SJSA1 (cell line): ENCODE measurements around the gene CALML6. TPM values are rescaled to one million over a fixed set of nuclear protein-coding genes. Genes with fewer than 3 reads are reported as not detected.
A peak's percentile ranks its signal among the peaks of the same experiment; 100 is the strongest.

Experiments
- DNase-seq, 2 experiments: peaks; one replicate each; pipeline ENCODE4 v3.0.0-alpha.2; 2015 to 2020; ENCODE audit warnings: low spot score in 2 of 2, low read depth in 1 of 2
- H3K27ac ChIP-seq: fragments of 250-450 bp; sonication (Bioruptor Pico); 2 replicates; pipeline ENCODE4 v1.5.1; 2020; ENCODE audit warnings: mild to moderate bottlenecking, moderate library complexity
- H3K27me3 ChIP-seq: fragments of 250-450 bp; sonication (Bioruptor Pico); replicated peaks from 2 replicates; pipeline ENCODE4 v1.5.1; 2020; ENCODE audit warnings: mild to moderate bottlenecking, moderate library complexity
- H3K36me3 ChIP-seq: fragments of 250-450 bp; sonication (Bioruptor Pico); 2 replicates; pipeline ENCODE4 v1.5.1; 2020; ENCODE audit warnings: mild to moderate bottlenecking
- H3K4me1 ChIP-seq: fragments of 250-450 bp; sonication (Bioruptor Pico); replicated peaks from 2 replicates; pipeline ENCODE4 v1.6.1; 2021; ENCODE audit warnings: mild to moderate bottlenecking
- H3K4me3 ChIP-seq: fragments of 250-450 bp; sonication (Bioruptor Pico); 2 replicates; pipeline ENCODE4 v1.5.1; 2020; ENCODE audit warnings: mild to moderate bottlenecking
- H3K9me3 ChIP-seq: fragments of 250-450 bp; sonication (Bioruptor Pico); replicated peaks from 2 replicates; pipeline ENCODE4 v1.5.1; 2020; ENCODE audit warnings: mild to moderate bottlenecking
- total RNA-seq: library from RNA; depleted of rRNA; stranded (reverse); fragments of >200 nt; shearing (Covaris generic); gene quantifications from 2 replicates; pipeline ENCODE4 v1.2.3, GENCODE V29; 2014

CALML6 gene
- total RNA-seq, 1 experiment from 2014 or later, result not detected

- Histone ChIP-seq H3K4me3 (no peak overlapping the region), H3K27ac (no peak overlapping the region), H3K36me3 (no peaks in the 10 kb centered on the region), H3K9me3 (no peaks in the 10 kb centered on the region), H3K27me3 (peaks cover 25% of the 10 kb centered on the region), H3K4me1 (peaks cover 3% of the 10 kb centered on the region; the same call in 1 of the 2 replicates)
- DNase-seq, result no peak
These were observed 41.8 kb downstream of the CALML6 start for GRCh38 chr1:1956586-1957532.

GRCh38 chr1:1957533-1957961, 42.5 kb downstream of the CALML6 start:
- Histone ChIP-seq H3K36me3 (no peaks in the 10 kb centered on the region), H3K27me3 (peaks cover 28% of the 10 kb centered on the region), H3K4me1 (peaks cover 3% of the 10 kb centered on the region; the same call in 1 of the 2 replicates), H3K27ac (no peak overlapping the region), H3K4me3 (no peak overlapping the region), H3K9me3 (no peaks in the 10 kb centered on the region)
- no peak for DNase-seq

- H3K27ac ChIP-seq, result no peak overlapping the region
- no peak overlapping the region for H3K4me3 ChIP-seq
- no peaks in the 10 kb centered on the region for H3K9me3 ChIP-seq
- DNase-seq, result no peak
- H3K27me3 ChIP-seq, result peaks cover 33% of the 10 kb centered on the region
- peaks cover 3% of the 10 kb centered on the region; the same call in 1 of the 2 replicates for H3K4me1 ChIP-seq
- no peaks in the 10 kb centered on the region for H3K36me3 ChIP-seq
These were observed 43.0 kb downstream of the CALML6 start for GRCh38 chr1:1958071-1958541.

- H3K9me3 ChIP-seq, result no peaks in the 10 kb centered on the region
- DNase-seq, result no peak
- H3K27ac ChIP-seq, result no peak overlapping the region
- H3K27me3 ChIP-seq, result peaks cover 44% of the 10 kb centered on the region
- H3K4me1 ChIP-seq, result peaks cover 3% of the 10 kb centered on the region; the same call in 1 of the 2 replicates
- no peaks in the 10 kb centered on the region for H3K36me3 ChIP-seq
- no peak overlapping the region for H3K4me3 ChIP-seq
These were observed 44.4 kb downstream of the CALML6 start for GRCh38 chr1:1959459-1959839.

GRCh38 chr1:1959840-1960479, 44.9 kb downstream of the CALML6 start:
- Histone ChIP-seq H3K4me1 (peaks cover 3% of the 10 kb centered on the region; the same call in 1 of the 2 replicates), H3K36me3 (no peaks in the 10 kb centered on the region), H3K9me3 (no peaks in the 10 kb centered on the region), H3K27me3 (peaks cover 49% of the 10 kb centered on the region), H3K27ac (no peak overlapping the region), H3K4me3 (no peak overlapping the region)
- peak; percentile 52 to 72 for DNase-seq

- no peak for DNase-seq
- Histone ChIP-seq H3K36me3 (no peaks in the 10 kb centered on the region), H3K27ac (no peak overlapping the region), H3K4me3 (no peak overlapping the region), H3K4me1 (peaks cover 3% of the 10 kb centered on the region; the same call in 1 of the 2 replicates), H3K9me3 (no peaks in the 10 kb centered on the region), H3K27me3 (peaks cover 56% of the 10 kb centered on the region)
These were observed 45.6 kb downstream of the CALML6 start for GRCh38 chr1:1960480-1961196.

GRCh38 chr1:1962752-1963151, 47.7 kb downstream of the CALML6 start:
- no peaks in the 10 kb centered on the region for H3K36me3 ChIP-seq
- H3K9me3 ChIP-seq, result no peaks in the 10 kb centered on the region
- no peak overlapping the region for H3K4me3 ChIP-seq
- peaks cover 3% of the 10 kb centered on the region; the same call in 1 of the 2 replicates for H3K4me1 ChIP-seq
- DNase-seq, result no peak
- H3K27me3 ChIP-seq, result peaks cover 66% of the 10 kb centered on the region
- no peak overlapping the region for H3K27ac ChIP-seq

- no peak for DNase-seq
- Histone ChIP-seq H3K36me3 (no peaks in the 10 kb centered on the region), H3K27me3 (peaks cover 66% of the 10 kb centered on the region), H3K9me3 (no peaks in the 10 kb centered on the region), H3K27ac (no peak overlapping the region), H3K4me3 (no peak overlapping the region), H3K4me1 (peaks cover 3% of the 10 kb centered on the region; the same call in 1 of the 2 replicates)
These were observed 48.5 kb downstream of the CALML6 start for GRCh38 chr1:1963570-1963969.

- no peaks in the 10 kb centered on the region for H3K9me3 ChIP-seq
- no peak overlapping the region for H3K4me3 ChIP-seq
- H3K27ac ChIP-seq, result no peak overlapping the region
- peaks cover 61% of the 10 kb centered on the region for H3K27me3 ChIP-seq
- no peak for DNase-seq
- peaks cover 2% of the 10 kb centered on the region; the same call in 1 of the 2 replicates for H3K4me1 ChIP-seq
- no peaks in the 10 kb centered on the region for H3K36me3 ChIP-seq
These were observed 49.8 kb downstream of the CALML6 start for GRCh38 chr1:1964811-1965210.

- Histone ChIP-seq H3K9me3 (no peaks in the 10 kb centered on the region), H3K27ac (no peak overlapping the region), H3K4me1 (no peaks in the 10 kb centered on the region), H3K4me3 (no peak overlapping the region), H3K27me3 (peaks cover 54% of the 10 kb centered on the region), H3K36me3 (no peaks in the 10 kb centered on the region)
- no peak for DNase-seq
These were observed 50.5 kb downstream of the CALML6 start for GRCh38 chr1:1965546-1965945.

GRCh38 chr1:1966071-1966740, 51.1 kb downstream of the CALML6 start:
- DNase-seq, result no peak
- H3K4me1 ChIP-seq, result no peaks in the 10 kb centered on the region
- no peak overlapping the region for H3K4me3 ChIP-seq
- H3K36me3 ChIP-seq, result no peaks in the 10 kb centered on the region
- peaks cover 47% of the 10 kb centered on the region for H3K27me3 ChIP-seq
- no peak overlapping the region for H3K27ac ChIP-seq
- H3K9me3 ChIP-seq, result no peaks in the 10 kb centered on the region
